Type B pancreatic cell (in vitro differentiated cells): ENCODE results near the gene F5. TPM values are rescaled to one million over a fixed set of nuclear protein-coding genes. Genes with fewer than 3 reads are reported as not detected.

Source experiments
- DNase-seq: peaks from one replicate; pipeline ENCODE4 v3.0.0; 2021; ENCODE audit warnings: mixed read lengths; ENCODE audit not compliant: unreplicated experiment; ENCODE audit errors: extremely low spot score
- H3K27ac Mint-ChIP-seq: 2 replicates; pipeline ENCODE4 v1.8.0; 2021; ENCODE audit warnings: mild to moderate bottlenecking, mixed read lengths
- H3K27me3 Mint-ChIP-seq: 2 replicates; pipeline ENCODE4 v1.8.0; 2021; ENCODE audit warnings: mixed read lengths
- H3K36me3 Mint-ChIP-seq: 2 replicates; pipeline ENCODE4 v1.8.0; 2021; ENCODE audit warnings: mixed read lengths
- H3K4me1 Mint-ChIP-seq: one replicate; pipeline ENCODE4 v1.8.0; 2021; ENCODE audit warnings: mixed read lengths; ENCODE audit not compliant: unreplicated experiment
- H3K4me3 Mint-ChIP-seq: 2 replicates; pipeline ENCODE4 v1.8.0; 2021; ENCODE audit warnings: mild to moderate bottlenecking, mixed read lengths
- H3K9me3 Mint-ChIP-seq: 2 replicates; pipeline ENCODE4 v1.8.0; 2021; ENCODE audit warnings: mixed read lengths
- CTCF ChIP-seq: fragments of 200-600 bp; sonication (generic); conservative IDR thresholded peaks from 2 replicates; pipeline ENCODE4 v1.5.0; 2021; ENCODE audit warnings: antibody characterized with exemption, mild to moderate bottlenecking
- total RNA-seq: library from RNA; stranded (reverse); gene quantifications from 2 replicates; pipeline ENCODE4 v1.2.1, GENCODE V29; 2021; ENCODE audit warnings: low replicate concordance

F5 gene
- total RNA-seq, 1 donor from 2014 or later = 5.5 TPM

GRCh38 chr1:169528215-169529067 is 57.8 kb downstream of the F5 start:
- no peak for TF ChIP-seq CTCF
- H3K4me1 Mint-ChIP-seq = peaks cover 10% of the 10 kb centered on the region
- H3K9me3 Mint-ChIP-seq = no peaks in the 10 kb centered on the region
- peak overlapping the region; percentile 100 for H3K27ac Mint-ChIP-seq
- no peaks in the 10 kb centered on the region for H3K27me3 Mint-ChIP-seq
- DNase-seq = no peak
- H3K36me3 Mint-ChIP-seq = no peaks in the 10 kb centered on the region
- peak overlapping the region; percentile 73 for H3K4me3 Mint-ChIP-seq

- no peak overlapping the region for H3K4me3 Mint-ChIP-seq
- H3K9me3 Mint-ChIP-seq = no peaks in the 10 kb centered on the region
- no peak for TF ChIP-seq CTCF
- peak overlapping the region; percentile 100 for H3K27ac Mint-ChIP-seq
- no peaks in the 10 kb centered on the region for H3K36me3 Mint-ChIP-seq
- DNase-seq = no peak
- no peaks in the 10 kb centered on the region for H3K27me3 Mint-ChIP-seq
- peaks cover 10% of the 10 kb centered on the region for H3K4me1 Mint-ChIP-seq
These were observed 58.6 kb downstream of the F5 start for GRCh38 chr1:169527451-169528214.

- no peak for DNase-seq
- TF ChIP-seq CTCF = no peak
- Mint-ChIP-seq H3K27ac (peak overlapping the region; percentile 100), H3K4me1 (peaks cover 10% of the 10 kb centered on the region), H3K4me3 (no peak overlapping the region), H3K9me3 (no peaks in the 10 kb centered on the region), H3K27me3 (no peaks in the 10 kb centered on the region), H3K36me3 (no peaks in the 10 kb centered on the region)
These were observed 59.3 kb downstream of the F5 start for GRCh38 chr1:169527001-169527400.

GRCh38 chr1:169526120-169526832 is 60.0 kb downstream of the F5 start:
- TF ChIP-seq CTCF = no peak
- peaks cover 10% of the 10 kb centered on the region for H3K4me1 Mint-ChIP-seq
- no peaks in the 10 kb centered on the region for H3K27me3 Mint-ChIP-seq
- DNase-seq = no peak
- no peaks in the 10 kb centered on the region for H3K36me3 Mint-ChIP-seq
- no peak overlapping the region for H3K4me3 Mint-ChIP-seq
- no peaks in the 10 kb centered on the region for H3K9me3 Mint-ChIP-seq
- H3K27ac Mint-ChIP-seq = peak overlapping the region; percentile 34

- Mint-ChIP-seq H3K4me3 (no peak overlapping the region), H3K36me3 (no peaks in the 10 kb centered on the region), H3K9me3 (no peaks in the 10 kb centered on the region), H3K27me3 (no peaks in the 10 kb centered on the region), H3K27ac (no peak overlapping the region), H3K4me1 (peaks cover 10% of the 10 kb centered on the region)
- no peak for TF ChIP-seq CTCF
- DNase-seq = no peak
These were observed 60.9 kb downstream of the F5 start for GRCh38 chr1:169525391-169525790.
